Esophagus muscularis mucosa (tissue), 4 donors: ENCODE measurements around the gene CNNM1. TPM values are rescaled to one million over a fixed set of nuclear protein-coding genes. Genes with fewer than 3 reads are reported as not detected.

ENCODE experiments used
- DNase-seq: peaks from one replicate; pipeline ENCODE4 v3.0.0-alpha.2; 2017; ENCODE audit errors: extremely low spot score
- H3K27ac ChIP-seq, 4 donors: fragments of 200-600 bp; sonication (generic); replicated peaks in 1 of 4; 1 replicate in 3 of 4; 2 replicates in 1 of 4; pipeline ENCODE4 v1.5.1; 2016 to 2019; ENCODE audit warnings: mild to moderate bottlenecking in 1 of 4
- H3K27me3 ChIP-seq, 4 donors: fragments of 200-600 bp; sonication (generic); one replicate each; pipeline versions ENCODE4 v1.5.1 to v1.6.0; 2016 to 2019
- H3K36me3 ChIP-seq, 4 donors: fragments of 200-600 bp; sonication (generic); one replicate each; pipeline ENCODE4 v1.5.1; 2016 to 2019
- H3K4me1 ChIP-seq, 4 donors: fragments of 200-600 bp; sonication (generic); one replicate each; pipeline ENCODE4 v1.5.1; 2016 to 2019
- H3K4me3 ChIP-seq, 4 donors: fragments of 200-600 bp; sonication (generic); 1 replicate in 2 of 4; 2 replicates in 2 of 4; pipeline ENCODE4 v1.5.1; 2016 to 2019; ENCODE audit warnings: mild to moderate bottlenecking in 4 of 4, moderate library complexity in 1 of 4
- H3K9me3 ChIP-seq, 4 donors: fragments of 200-600 bp; sonication (generic); 1 replicate in 3 of 4; 2 replicates in 1 of 4; pipeline ENCODE4 v1.5.1; 2016 to 2019
- CTCF ChIP-seq, 3 experiments: fragments of 200-600 bp in 2 of 3; fragments of 450-650 bp in 1 of 3; sonication (generic) in 2 of 3; IDR thresholded peaks; one replicate each; pipeline ENCODE4 v1.5.1; 2017 to 2019; ENCODE audit warnings: antibody characterized with exemption in 3 of 3, mild to moderate bottlenecking in 2 of 3, moderate library complexity in 1 of 3
- EP300 ChIP-seq: sonication (generic); formaldehyde crosslinking; IDR thresholded peaks from one replicate; pipeline ENCODE4 v1.6.1; 2017; ENCODE audit warnings: antibody characterized with exemption
- POLR2A ChIP-seq: fragments of 450-650 bp; IDR thresholded peaks from one replicate; pipeline ENCODE4 v1.6.1; 2017; ENCODE audit warnings: antibody characterized with exemption, moderate library complexity, mild to moderate bottlenecking, low read depth
- POLR2AphosphoS5 ChIP-seq, 2 donors: sonication (generic); formaldehyde crosslinking; IDR thresholded peaks; one replicate each; pipeline ENCODE4 v1.6.1; 2017; ENCODE audit warnings: antibody characterized with exemption in 2 of 2
- WGBS: methylation state at CpG from one replicate; pipeline ENCODE4 v1.1.5; 2018; 5-methylcytosine and 5-hydroxymethylcytosine counted together
- intact Hi-C: fragments of 100-400 bp; cut with DNase I; formaldehyde crosslinking; loops from one replicate; pipeline ENCODE4 v1.15.1; 2023
- total RNA-seq, 4 donors: library from RNA; depleted of rRNA; stranded (reverse); fragments of >200 nt; gene quantifications; one replicate each; pipeline versions ENCODE4 v1.1.0 to v1.2.1, GENCODE V29; 2016

CNNM1 gene
- total RNA-seq, 4 donors from 2014 or later = 1.7 to 3.4 (median 2.7) TPM

DNA sequence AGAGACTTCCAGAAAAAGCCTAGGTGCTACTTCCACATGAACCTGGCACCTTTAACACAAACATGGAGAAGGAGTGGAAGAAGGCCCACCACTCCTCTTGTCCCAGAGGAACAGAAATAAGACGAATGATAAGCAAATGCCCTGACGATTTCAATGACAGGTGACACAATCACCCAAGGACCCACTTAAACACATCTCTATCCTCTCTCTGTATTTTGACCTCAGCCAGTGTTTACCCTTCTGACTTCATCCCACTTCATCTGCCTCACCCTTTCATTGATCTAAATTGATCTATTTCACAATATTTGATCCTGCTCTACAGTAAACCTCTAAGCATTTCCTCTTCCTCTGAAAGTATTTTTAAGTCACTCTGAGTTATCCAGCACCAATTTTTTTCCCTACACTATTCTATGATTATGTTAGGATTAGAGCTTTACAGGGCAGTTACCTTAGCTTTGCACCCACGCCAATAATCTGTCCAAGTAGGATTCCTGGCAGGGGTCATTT, 92.1 kb downstream of the CNNM1 start:
- no peak overlapping the region for H3K4me3 ChIP-seq
- H3K9me3 ChIP-seq = no peaks in the 10 kb centered on the region
- no peak overlapping the region for H3K27ac ChIP-seq
- TF ChIP-seq EP300 (no peak), POLR2AphosphoS5 (IDR thresholded peaks at IDR 0.05) (no peak)
- H3K4me1 ChIP-seq = peaks cover 0 to 2% (median 0%) of the 10 kb centered on the region in 4 donors
- intact Hi-C loops = no loop called here
- WGBS = 84% methylated on average over 3 of the region's 3 CpGs
- DNase-seq = no peak
- H3K36me3 ChIP-seq = peaks cover 18 to 53% (median 43%) of the 10 kb centered on the region in 4 donors
- H3K27me3 ChIP-seq = no peaks in the 10 kb centered on the region

GRCh38 chr10:99422529-99423096, 93.5 kb downstream of the CNNM1 start:
- Histone ChIP-seq H3K4me3 (no peak overlapping the region), H3K9me3 (no peaks in the 10 kb centered on the region), H3K27me3 (no peaks in the 10 kb centered on the region), H3K27ac (no peak overlapping the region), H3K36me3 (peaks cover 18 to 52% (median 42%) of the 10 kb centered on the region in 4 donors), H3K4me1 (peaks cover 0 to 2% (median 1%) of the 10 kb centered on the region in 4 donors)
- intact Hi-C loops = no loop called here
- no peak for DNase-seq
- no peak for TF ChIP-seq POLR2A
- TF ChIP-seq POLR2AphosphoS5 (IDR thresholded peaks at IDR 0.05) = no peak
- TF ChIP-seq EP300 = no peak
- no peak for TF ChIP-seq CTCF (IDR thresholded peaks at IDR 0.05)
- 88% methylated on average over 5 of the region's 5 CpGs for WGBS

GRCh38 chr10:99424656-99425055, 95.5 kb downstream of the CNNM1 start:
- H3K4me1 ChIP-seq = peaks cover 6 to 19% (median 13%) of the 10 kb centered on the region in 4 donors
- H3K36me3 ChIP-seq = peaks cover 5 to 33% (median 25%) of the 10 kb centered on the region in 4 donors
- H3K4me3 ChIP-seq = no peak overlapping the region
- WGBS = 100% methylated on average over 1 of the region's 1 CpG
- TF ChIP-seq POLR2AphosphoS5 (IDR thresholded peaks at IDR 0.05) (no peak), CTCF (IDR thresholded peaks at IDR 0.05) (no peak)
- no peak overlapping the region for H3K27ac ChIP-seq
- no peak for DNase-seq
- no peaks in the 10 kb centered on the region for H3K27me3 ChIP-seq
- intact Hi-C loops = no loop called here
- no peaks in the 10 kb centered on the region for H3K9me3 ChIP-seq

- Histone ChIP-seq H3K27me3 (no peaks in the 10 kb centered on the region), H3K4me3 (no peak overlapping the region), H3K27ac (no peak overlapping the region), H3K4me1 (peaks cover 9 to 24% (median 19%) of the 10 kb centered on the region in 4 donors), H3K9me3 (no peaks in the 10 kb centered on the region), H3K36me3 (peaks cover 0 to 28% (median 19%) of the 10 kb centered on the region in 4 donors)
- intact Hi-C loops = no loop called here
- no peak for TF ChIP-seq POLR2A
- TF ChIP-seq POLR2AphosphoS5 (IDR thresholded peaks at IDR 0.05) = no peak
- 97% methylated on average over 1 of the region's 1 CpG for WGBS
- no peak for DNase-seq
Measured at GRCh38 chr10:99425204-99425603, 96.0 kb downstream of the CNNM1 start.

DNA sequence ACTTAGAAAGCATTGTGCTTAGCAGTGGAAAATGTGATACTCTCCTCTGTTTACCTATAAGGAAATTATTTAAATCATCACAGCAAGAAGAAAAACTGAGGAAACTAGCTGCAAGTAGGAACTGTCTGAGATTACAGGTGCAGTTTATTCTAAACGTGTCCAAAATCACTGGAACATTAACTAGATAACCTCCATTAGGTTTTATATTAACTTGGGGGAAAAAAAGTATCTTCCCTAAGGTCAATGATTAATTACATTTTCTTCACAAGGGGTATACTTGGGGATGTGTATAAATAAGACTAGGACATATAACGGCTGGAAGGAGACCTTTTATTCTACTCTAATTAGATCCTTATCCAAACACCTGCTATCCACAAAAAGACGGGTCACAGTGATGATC, 97.5 kb downstream of the CNNM1 start:
- H3K27me3 ChIP-seq = no peaks in the 10 kb centered on the region

More for the DNA sequence above, 97.5 kb downstream of the CNNM1 start:
- peaks cover 0 to 20% (median 14%) of the 10 kb centered on the region in 4 donors for H3K36me3 ChIP-seq
- TF ChIP-seq EP300 (no peak), POLR2A (no peak), CTCF (IDR thresholded peaks at IDR 0.05) (no peak), POLR2AphosphoS5 (IDR thresholded peaks at IDR 0.05) (no peak)
- 59% methylated on average over 3 of the region's 3 CpGs for WGBS
- intact Hi-C loops = no loop called here
- H3K4me3 ChIP-seq = no peak overlapping the region
- no peaks in the 10 kb centered on the region for H3K9me3 ChIP-seq
- H3K27ac ChIP-seq = no peak overlapping the region
- no peak for DNase-seq
- H3K4me1 ChIP-seq = peaks cover 12 to 29% (median 22%) of the 10 kb centered on the region in 4 donors
